PFSK-1 (cell line): Measurements from ENCODE around the gene TMEM37.

Source experiments
- FOXP2 ChIP-seq: optimal IDR thresholded peaks from 2 replicates; pipeline ENCODE3; 2011; ENCODE audit warnings: borderline replicate concordance, control low read depth, inconsistent platforms; ENCODE audit not compliant: insufficient read depth; ENCODE audit errors: extremely low read length, extremely low read depth
- POLR2AphosphoS5 ChIP-seq: IDR thresholded peaks from 2 replicates; pipeline ENCODE4 v1.6.1; 2012; ENCODE audit warnings: low read depth, mild to moderate bottlenecking, control low read depth, low read length, moderate library complexity
- SIN3A ChIP-seq: IDR thresholded peaks from 2 replicates; pipeline ENCODE4 v1.6.1; 2012; ENCODE audit warnings: mild to moderate bottlenecking, low read length, moderate library complexity, borderline replicate concordance; ENCODE audit not compliant: insufficient read depth
- TAF1 ChIP-seq: IDR thresholded peaks from 2 replicates; pipeline ENCODE4 v1.6.1; 2012; ENCODE audit warnings: low read length, control low read depth, borderline replicate concordance; ENCODE audit not compliant: insufficient read depth
- TF ChIP-seq, protein P1 (sequence below), 2 experiments: IDR thresholded peaks; 2 replicates each; pipeline versions ENCODE4 v1.6.1 to v1.8.0; 2011 to 2012; ENCODE audit warnings: low read depth in 2 of 2, low read length in 2 of 2, control low read depth in 1 of 2, inconsistent platforms in 1 of 2, mild to moderate bottlenecking in 1 of 2, moderate library complexity in 1 of 2; ENCODE audit not compliant: insufficient read depth in 1 of 2

The TMEM37 gene

GRCh38 chr2:119425620-119426395 is 5.8 kb upstream of the TMEM37 start:
- TF ChIP-seq TAF1 (no peak), FOXP2 (no peak), SIN3A (no peak), POLR2AphosphoS5 (no peak)
- TF ChIP-seq, protein P1, sequence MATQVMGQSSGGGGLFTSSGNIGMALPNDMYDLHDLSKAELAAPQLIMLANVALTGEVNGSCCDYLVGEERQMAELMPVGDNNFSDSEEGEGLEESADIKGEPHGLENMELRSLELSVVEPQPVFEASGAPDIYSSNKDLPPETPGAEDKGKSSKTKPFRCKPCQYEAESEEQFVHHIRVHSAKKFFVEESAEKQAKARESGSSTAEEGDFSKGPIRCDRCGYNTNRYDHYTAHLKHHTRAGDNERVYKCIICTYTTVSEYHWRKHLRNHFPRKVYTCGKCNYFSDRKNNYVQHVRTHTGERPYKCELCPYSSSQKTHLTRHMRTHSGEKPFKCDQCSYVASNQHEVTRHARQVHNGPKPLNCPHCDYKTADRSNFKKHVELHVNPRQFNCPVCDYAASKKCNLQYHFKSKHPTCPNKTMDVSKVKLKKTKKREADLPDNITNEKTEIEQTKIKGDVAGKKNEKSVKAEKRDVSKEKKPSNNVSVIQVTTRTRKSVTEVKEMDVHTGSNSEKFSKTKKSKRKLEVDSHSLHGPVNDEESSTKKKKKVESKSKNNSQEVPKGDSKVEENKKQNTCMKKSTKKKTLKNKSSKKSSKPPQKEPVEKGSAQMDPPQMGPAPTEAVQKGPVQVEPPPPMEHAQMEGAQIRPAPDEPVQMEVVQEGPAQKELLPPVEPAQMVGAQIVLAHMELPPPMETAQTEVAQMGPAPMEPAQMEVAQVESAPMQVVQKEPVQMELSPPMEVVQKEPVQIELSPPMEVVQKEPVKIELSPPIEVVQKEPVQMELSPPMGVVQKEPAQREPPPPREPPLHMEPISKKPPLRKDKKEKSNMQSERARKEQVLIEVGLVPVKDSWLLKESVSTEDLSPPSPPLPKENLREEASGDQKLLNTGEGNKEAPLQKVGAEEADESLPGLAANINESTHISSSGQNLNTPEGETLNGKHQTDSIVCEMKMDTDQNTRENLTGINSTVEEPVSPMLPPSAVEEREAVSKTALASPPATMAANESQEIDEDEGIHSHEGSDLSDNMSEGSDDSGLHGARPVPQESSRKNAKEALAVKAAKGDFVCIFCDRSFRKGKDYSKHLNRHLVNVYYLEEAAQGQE (IDR thresholded peaks at IDR 0.05; ENCODE audit: insufficient read depth in 1 of 2, low read depth in 2 of 2, low read length in 2 of 2) = no peak

GRCh38 chr2:119426396-119426675 is 5.3 kb upstream of the TMEM37 start:
- TF ChIP-seq, protein P1 (IDR thresholded peaks at IDR 0.05; ENCODE audit: insufficient read depth in 1 of 2, low read depth in 2 of 2, low read length in 2 of 2) = no peak
- TF ChIP-seq TAF1 = no peak
- TF ChIP-seq POLR2AphosphoS5 = no peak
- no peak for TF ChIP-seq FOXP2
- no peak for TF ChIP-seq SIN3A

DNA sequence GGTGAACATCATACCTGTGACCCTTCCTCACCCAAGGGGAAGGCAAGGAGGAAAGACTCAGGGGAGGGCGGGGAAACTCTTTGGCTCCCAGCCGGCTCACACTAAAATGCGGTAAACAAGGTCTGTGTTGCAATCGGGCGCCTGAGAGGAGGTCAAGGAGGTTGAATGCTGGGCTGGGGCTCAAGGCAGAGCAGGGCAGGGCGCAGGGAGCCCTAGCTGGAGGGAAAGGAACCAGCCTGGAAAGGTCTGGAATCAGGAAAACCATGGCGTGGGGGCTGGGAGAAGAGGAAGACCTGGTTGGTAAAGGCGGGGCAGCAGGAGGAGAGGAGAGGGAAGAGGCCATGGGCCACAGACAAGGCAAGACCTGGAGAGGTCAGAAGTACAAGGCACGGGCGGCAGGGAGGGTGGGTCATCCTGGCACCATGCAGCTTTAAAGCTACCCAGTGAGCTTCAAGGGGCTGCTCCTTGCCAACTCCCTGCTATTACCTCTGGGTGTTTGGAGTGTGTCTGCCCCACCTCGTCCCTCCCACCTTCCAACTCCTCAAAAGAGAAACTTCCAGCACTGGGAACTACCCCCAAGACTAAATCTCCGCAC is 4.8 kb upstream of the TMEM37 start:
- TF ChIP-seq POLR2AphosphoS5 (no peak), TAF1 (no peak), FOXP2 (no peak), SIN3A (no peak)
- TF ChIP-seq, protein P1 (IDR thresholded peaks at IDR 0.05; ENCODE audit: insufficient read depth in 1 of 2, low read depth in 2 of 2, low read length in 2 of 2) = no peak

- TF ChIP-seq, protein P1 (IDR thresholded peaks at IDR 0.05; ENCODE audit: insufficient read depth in 1 of 2, low read depth in 2 of 2, low read length in 2 of 2) = no peak
- TF ChIP-seq POLR2AphosphoS5 (no peak), FOXP2 (no peak), TAF1 (no peak), SIN3A (no peak)
Measured at GRCh38 chr2:119427756-119428155, 3.9 kb upstream of the TMEM37 start.
